ENCODE measurements around the gene ZNF831. TPM values are rescaled to one million over a fixed set of nuclear protein-coding genes. Genes with fewer than 3 reads are reported as not detected.

Gene ZNF831
- total RNA-seq, 6 experiments from 2014 or later: 0.04 to 0.25 (median 0.07) TPM

GRCh38 chr20:59179988-59180387 lies 16.4 kb downstream of the ZNF831 start:
- H3K4me3 ChIP-seq: no peak overlapping the region
- H3K36me3 ChIP-seq: no peaks in the 10 kb centered on the region
- no peak for ATAC-seq
- 68% methylated on average over 4 of the region's 5 CpGs for WGBS (ENCODE audit: insufficient coverage, low coverage, low lambda C conversion rate, missing lambda C conversion rate)
- H3K27ac ChIP-seq: no peak overlapping the region
- intact Hi-C loops (cut with DNase I): no loop called here
- H3K9me3 ChIP-seq: no peaks in the 10 kb centered on the region
- H3K4me1 ChIP-seq: no peaks in the 10 kb centered on the region
- TF ChIP-seq POLR2A (IDR thresholded peaks at IDR 0.05) (no peak), CTCF (IDR thresholded peaks at IDR 0.05) (no peak)
- no peak for DNase-seq
- H3K27me3 ChIP-seq: no peaks in the 10 kb centered on the region

GRCh38 chr20:59181936-59182335 lies 18.3 kb downstream of the ZNF831 start:
- H3K9me3 ChIP-seq: no peaks in the 10 kb centered on the region
- no peaks in the 10 kb centered on the region for H3K4me1 ChIP-seq
- no peaks in the 10 kb centered on the region for H3K27me3 ChIP-seq
- no peak overlapping the region for H3K4me3 ChIP-seq
- H3K36me3 ChIP-seq: no peaks in the 10 kb centered on the region
- intact Hi-C loops (cut with DNase I): no loop called here
- WGBS (ENCODE audit: insufficient coverage, low coverage, low lambda C conversion rate, missing lambda C conversion rate): 70% methylated on average over 2 of the region's 2 CpGs
- ATAC-seq: no peak
- H3K27ac ChIP-seq: no peak overlapping the region
- TF ChIP-seq CTCF (IDR thresholded peaks at IDR 0.05) (no peak), POLR2A (IDR thresholded peaks at IDR 0.05) (no peak)
- no peak for DNase-seq

GRCh38 chr20:59182401-59183044 lies 18.9 kb downstream of the ZNF831 start:
- intact Hi-C loops (cut with DNase I): no loop called here
- DNase-seq (no peak), ATAC-seq (no peak)
- H3K4me1 ChIP-seq: no peaks in the 10 kb centered on the region
- no peaks in the 10 kb centered on the region for H3K36me3 ChIP-seq
- 47% methylated on average over 6 of the region's 7 CpGs for WGBS (ENCODE audit: insufficient coverage, low coverage, low lambda C conversion rate, missing lambda C conversion rate)
- no peaks in the 10 kb centered on the region for H3K9me3 ChIP-seq
- no peak overlapping the region for H3K4me3 ChIP-seq
- no peaks in the 10 kb centered on the region for H3K27me3 ChIP-seq
- no peak for TF ChIP-seq POLR2A (IDR thresholded peaks at IDR 0.05)
- TF ChIP-seq CTCF (IDR thresholded peaks at IDR 0.05): no peak
- H3K27ac ChIP-seq: no peak overlapping the region

GRCh38 chr20:59183751-59184150 lies 20.1 kb downstream of the ZNF831 start:
- Histone ChIP-seq H3K4me1 (no peaks in the 10 kb centered on the region), H3K27me3 (no peaks in the 10 kb centered on the region), H3K9me3 (no peaks in the 10 kb centered on the region), H3K27ac (no peak overlapping the region), H3K36me3 (no peaks in the 10 kb centered on the region), H3K4me3 (no peak overlapping the region)
- ATAC-seq (no peak), DNase-seq (no peak)
- TF ChIP-seq POLR2A (IDR thresholded peaks at IDR 0.05) (no peak), CTCF (IDR thresholded peaks at IDR 0.05) (no peak)
- intact Hi-C loops (cut with DNase I): no loop called here
